ENCODE data around the gene DDX39B.

The DDX39B gene

DNA sequence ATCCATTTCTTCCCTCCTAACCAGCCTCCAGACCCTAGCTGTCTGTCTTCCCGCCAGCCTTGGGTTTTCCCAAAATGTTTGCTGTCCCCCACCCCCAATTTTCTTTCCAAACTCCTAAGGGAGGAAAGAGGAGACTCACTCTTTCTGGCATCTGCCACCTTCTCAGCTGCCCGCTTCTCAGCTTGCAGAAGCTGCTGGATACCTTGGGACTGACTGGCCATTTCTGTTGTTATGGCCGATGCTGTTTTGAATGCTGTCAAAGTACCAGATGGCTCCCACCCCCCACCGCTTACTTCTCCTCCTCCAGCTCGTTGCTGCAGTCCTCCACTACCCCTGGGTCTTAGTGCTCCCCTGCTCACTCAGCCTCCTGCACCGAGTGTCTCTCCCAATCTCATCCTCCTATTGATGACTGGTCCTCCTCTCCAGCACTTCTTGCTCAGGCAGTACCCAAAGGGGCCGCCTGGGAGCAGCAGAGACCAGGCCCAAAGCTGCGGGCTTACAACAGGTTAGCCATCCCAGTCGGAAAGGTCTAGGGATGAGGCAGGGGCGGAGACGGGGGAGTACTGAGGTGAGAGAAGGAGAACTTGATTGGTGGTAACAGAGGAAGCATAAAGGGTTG is 4.6 kb upstream of the DDX39B start, which contains the start of gene ATP6V1G2:
Gene ATP6V1G2, minus strand, starts transcription at position 270 of the 619 bp plus-strand sequence. Its CDS starts 49 bp downstream, at position 221.
- Mint-ChIP-seq H3K27me3 (no peaks in the 10 kb centered on the region), H3K27ac (peak within 1 kb of the TSS; percentile 89), H3K4me1 (peaks cover 62% of the 10 kb centered on the region), H3K4me3 (peak within 1 kb of the TSS; percentile 86), H3K36me3 (ENCODE audit: low read depth) (peaks cover 18% of the 10 kb centered on the region), H3K9me3 (no peaks in the 10 kb centered on the region)
- peak; percentile 93 for DNase-seq
- ATAC-seq = peak; percentile 77

- H3K9me3 Mint-ChIP-seq = no peaks in the 10 kb centered on the region
- peaks cover 61% of the 10 kb centered on the region for H3K4me1 Mint-ChIP-seq
- peak overlapping the region; percentile 10 for H3K27ac Mint-ChIP-seq
- peaks cover 23% of the 10 kb centered on the region for H3K36me3 Mint-ChIP-seq (ENCODE audit: low read depth)
- H3K4me3 Mint-ChIP-seq = no peak overlapping the region
- ATAC-seq = no peak
- no peak for DNase-seq
- no peaks in the 10 kb centered on the region for H3K27me3 Mint-ChIP-seq
Observed at GRCh38 chr6:31545291-31545690, 3.5 kb upstream of the DDX39B start.

DNA sequence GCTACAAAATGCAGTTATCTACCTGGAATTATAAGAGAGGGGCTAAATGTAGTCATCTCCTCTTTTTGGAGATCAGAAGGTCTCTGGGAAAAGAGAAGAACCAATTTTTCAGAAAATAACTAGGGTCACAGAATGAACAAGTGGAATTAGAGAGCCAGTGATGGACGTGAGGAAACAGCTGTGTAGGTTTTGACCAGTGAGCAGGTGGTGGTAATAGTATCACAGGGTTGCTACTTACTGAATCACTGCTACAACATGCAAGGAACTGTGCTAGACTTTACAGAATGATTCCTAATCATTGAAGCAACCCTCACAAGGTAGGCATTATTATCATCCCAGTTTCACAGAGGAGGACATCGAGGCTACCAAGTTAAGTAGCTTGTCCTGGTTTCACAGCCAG is 2.9 kb upstream of the DDX39B start:
- no peak for ATAC-seq
- peak overlapping the region; percentile 10 for H3K27ac Mint-ChIP-seq
- H3K9me3 Mint-ChIP-seq = no peaks in the 10 kb centered on the region
- peaks cover 63% of the 10 kb centered on the region for H3K4me1 Mint-ChIP-seq
- H3K27me3 Mint-ChIP-seq = no peaks in the 10 kb centered on the region
- no peak for DNase-seq
- H3K4me3 Mint-ChIP-seq = no peak overlapping the region
- peaks cover 27% of the 10 kb centered on the region for H3K36me3 Mint-ChIP-seq (ENCODE audit: low read depth)

DNA sequence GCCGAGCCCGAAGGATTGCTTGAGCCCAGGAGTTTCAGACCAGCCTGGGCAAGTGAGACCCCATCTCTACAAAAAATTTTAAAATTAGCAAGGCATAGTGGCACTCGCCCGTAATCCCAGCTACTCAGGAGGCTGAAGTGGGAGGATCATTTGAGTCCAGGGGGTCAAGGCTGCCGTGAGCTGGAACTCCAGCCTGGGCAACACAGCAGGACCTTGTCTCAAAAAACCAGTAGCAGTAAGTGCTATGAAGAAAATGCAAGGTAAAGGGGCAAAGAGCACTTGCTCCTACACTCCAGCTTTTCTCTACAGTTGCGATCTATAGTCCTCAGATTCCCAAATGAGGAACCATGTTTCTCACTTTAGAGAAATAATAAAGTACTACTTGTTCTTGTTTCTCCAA is 1.8 kb upstream of the DDX39B start:
- DNase-seq = no peak
- ATAC-seq = no peak
- H3K4me3 Mint-ChIP-seq = peak overlapping the region; percentile 81
- peaks cover 34% of the 10 kb centered on the region for H3K36me3 Mint-ChIP-seq (ENCODE audit: low read depth)
- H3K9me3 Mint-ChIP-seq = no peaks in the 10 kb centered on the region
- no peaks in the 10 kb centered on the region for H3K27me3 Mint-ChIP-seq
- H3K27ac Mint-ChIP-seq = no peak overlapping the region
- H3K4me1 Mint-ChIP-seq = peaks cover 63% of the 10 kb centered on the region

DNA sequence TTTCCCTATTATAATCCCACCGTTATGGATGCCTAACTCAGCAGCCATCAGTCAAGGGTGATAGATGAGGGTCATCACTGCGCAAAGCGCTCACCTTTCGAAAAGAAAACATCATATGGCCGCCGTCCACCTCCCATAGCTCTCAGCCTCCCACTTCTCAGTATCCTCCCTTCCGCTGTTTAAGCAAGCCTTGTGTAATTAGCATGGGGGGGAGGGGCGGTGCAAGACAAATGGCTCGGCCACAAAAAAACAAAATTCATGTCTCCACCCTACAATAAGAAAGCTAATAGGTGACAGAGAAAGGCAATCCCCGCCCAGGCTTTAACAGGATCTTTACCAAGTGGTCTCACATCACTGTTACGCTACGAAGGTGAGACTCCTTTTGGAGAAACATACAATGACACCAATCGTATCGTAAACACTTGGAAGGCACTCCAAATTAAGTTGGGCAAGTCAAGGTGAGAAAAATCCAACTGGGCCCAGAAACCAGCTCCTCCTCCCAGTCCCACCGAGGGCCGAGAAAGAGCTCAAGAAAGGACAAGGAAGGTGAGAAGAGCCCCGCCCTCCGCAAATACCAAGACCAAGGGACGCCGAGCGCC is 645 bp downstream of the DDX39B start:
- H3K4me3 Mint-ChIP-seq = peak overlapping the region; percentile 81
- peak overlapping the region; percentile 94 for H3K27ac Mint-ChIP-seq
- ATAC-seq (peak; percentile 7), DNase-seq (peak; percentile 61)
- H3K9me3 Mint-ChIP-seq = no peaks in the 10 kb centered on the region
- no peaks in the 10 kb centered on the region for H3K27me3 Mint-ChIP-seq
- H3K4me1 Mint-ChIP-seq = peaks cover 59% of the 10 kb centered on the region
- peaks cover 52% of the 10 kb centered on the region for H3K36me3 Mint-ChIP-seq (ENCODE audit: low read depth)

- no peaks in the 10 kb centered on the region for H3K27me3 Mint-ChIP-seq
- H3K4me3 Mint-ChIP-seq = peak overlapping the region; percentile 81
- no peak for DNase-seq
- peaks cover 59% of the 10 kb centered on the region for H3K4me1 Mint-ChIP-seq
- H3K36me3 Mint-ChIP-seq (ENCODE audit: low read depth) = peaks cover 57% of the 10 kb centered on the region
- no peak for ATAC-seq
- no peaks in the 10 kb centered on the region for H3K9me3 Mint-ChIP-seq
- H3K27ac Mint-ChIP-seq = peak overlapping the region; percentile 94
Observed at GRCh38 chr6:31540640-31541039, 1.2 kb downstream of the DDX39B start.

DNA sequence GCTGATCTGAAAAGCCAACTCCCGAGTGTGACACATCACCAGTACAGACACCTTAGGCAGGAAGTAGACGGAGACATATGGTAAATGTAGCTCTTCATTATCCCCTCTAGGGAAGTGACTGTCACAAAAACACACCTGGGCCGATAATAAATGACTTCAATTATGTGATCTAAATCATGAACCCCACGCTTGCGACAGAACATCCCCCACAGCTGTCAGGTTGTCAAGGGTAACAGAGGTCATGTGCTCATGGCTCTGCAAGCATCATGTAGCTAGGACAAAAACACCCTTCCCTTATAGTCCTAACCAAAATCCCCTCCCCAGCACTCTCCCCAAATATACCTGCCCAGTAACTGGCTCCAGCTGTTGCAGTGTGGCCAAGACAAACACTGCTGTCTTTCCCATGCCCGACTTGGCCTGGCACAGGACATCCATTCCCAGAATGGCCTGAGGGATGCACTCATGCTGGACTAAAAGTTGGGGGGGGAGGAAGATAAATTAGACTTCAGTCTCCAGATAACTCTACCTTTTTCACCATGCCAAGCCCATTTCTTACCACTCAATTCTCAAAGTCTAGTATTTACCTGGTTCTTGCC is 2.9 kb downstream of the DDX39B start:
- ATAC-seq = no peak
- DNase-seq = no peak
- Mint-ChIP-seq H3K36me3 (ENCODE audit: low read depth) (peaks cover 74% of the 10 kb centered on the region), H3K9me3 (no peaks in the 10 kb centered on the region), H3K4me3 (peak overlapping the region; percentile 81), H3K27me3 (no peaks in the 10 kb centered on the region), H3K4me1 (peaks cover 61% of the 10 kb centered on the region), H3K27ac (peak overlapping the region; percentile 94)

DNA sequence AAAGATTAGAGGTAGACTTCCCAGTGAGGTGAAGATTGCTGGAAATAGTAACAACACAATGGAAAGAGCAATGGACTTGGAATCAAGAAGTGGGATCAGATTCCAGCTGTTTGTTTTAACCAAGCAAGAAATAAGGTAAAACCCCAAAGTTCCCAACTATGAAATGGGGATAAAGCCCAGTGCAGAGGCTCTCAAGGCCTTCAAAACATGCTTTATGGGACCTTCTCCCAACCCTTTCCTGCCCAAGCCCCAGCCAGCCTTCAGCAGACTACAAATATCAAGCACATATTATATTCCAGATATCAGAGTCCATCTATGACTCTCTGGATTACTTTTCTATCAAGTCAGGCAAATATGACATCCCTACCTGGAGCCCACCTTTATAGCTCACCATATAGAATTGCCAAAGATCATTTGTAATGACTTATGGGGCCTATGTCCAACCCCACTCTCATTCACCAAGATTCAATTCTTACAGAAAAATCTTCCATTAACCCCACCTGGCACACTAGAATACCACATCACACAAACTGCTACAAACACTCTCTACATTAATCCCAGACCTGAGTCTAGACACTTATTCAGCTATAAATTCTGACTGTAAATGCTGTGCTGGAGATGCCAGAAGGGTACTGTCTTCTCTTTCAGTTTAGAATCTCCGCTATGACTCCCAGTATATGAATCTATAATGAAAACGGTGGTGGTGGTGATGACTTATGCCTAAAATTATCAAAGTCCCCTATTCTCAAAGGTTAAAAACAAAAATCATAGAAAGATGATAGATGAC is 6.1 kb downstream of the DDX39B start:
- no peaks in the 10 kb centered on the region for H3K27me3 Mint-ChIP-seq
- ATAC-seq = peak; percentile 11
- H3K27ac Mint-ChIP-seq = peak overlapping the region; percentile 53
- peaks cover 88% of the 10 kb centered on the region for H3K36me3 Mint-ChIP-seq (ENCODE audit: low read depth)
- no peak for DNase-seq
- peaks cover 54% of the 10 kb centered on the region for H3K4me1 Mint-ChIP-seq
- H3K9me3 Mint-ChIP-seq = no peaks in the 10 kb centered on the region
- peak overlapping the region; percentile 0 for H3K4me3 Mint-ChIP-seq

- DNase-seq = no peak
- Mint-ChIP-seq H3K9me3 (no peaks in the 10 kb centered on the region), H3K36me3 (ENCODE audit: low read depth) (peaks cover 88% of the 10 kb centered on the region), H3K27ac (no peak overlapping the region), H3K4me1 (peaks cover 46% of the 10 kb centered on the region), H3K27me3 (no peaks in the 10 kb centered on the region), H3K4me3 (no peak overlapping the region)
- ATAC-seq = no peak
Observed at GRCh38 chr6:31534521-31535040, 7.2 kb downstream of the DDX39B start.

GRCh38 chr6:31534011-31534410 is 7.8 kb downstream of the DDX39B start:
- ATAC-seq = no peak
- Mint-ChIP-seq H3K9me3 (no peaks in the 10 kb centered on the region), H3K27me3 (no peaks in the 10 kb centered on the region), H3K27ac (no peak overlapping the region), H3K4me3 (no peak overlapping the region), H3K4me1 (peaks cover 40% of the 10 kb centered on the region), H3K36me3 (ENCODE audit: low read depth) (peaks cover 84% of the 10 kb centered on the region)
- no peak for DNase-seq

DNA sequence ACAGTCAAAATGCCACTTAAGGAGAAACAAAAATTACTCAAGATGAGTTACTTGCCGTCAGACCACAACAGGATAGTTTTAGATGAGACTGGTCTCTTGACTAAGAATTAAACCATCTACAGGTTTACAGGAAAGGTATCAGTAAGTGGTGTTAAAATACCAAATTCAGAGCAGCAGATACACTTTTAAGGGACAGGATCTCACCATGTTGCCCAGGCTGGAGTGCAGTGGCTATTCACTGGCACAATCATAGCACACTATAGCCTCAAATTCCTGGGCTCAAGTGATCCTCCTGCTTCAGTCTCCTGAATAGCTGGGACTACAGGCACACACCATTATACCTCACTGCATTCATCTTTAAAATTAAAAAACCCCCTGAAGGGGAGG is 8.4 kb downstream of the DDX39B start:
- Mint-ChIP-seq H3K27me3 (no peaks in the 10 kb centered on the region), H3K4me1 (peaks cover 34% of the 10 kb centered on the region), H3K9me3 (no peaks in the 10 kb centered on the region), H3K27ac (peak overlapping the region; percentile 59), H3K36me3 (ENCODE audit: low read depth) (peaks cover 78% of the 10 kb centered on the region), H3K4me3 (no peak overlapping the region)
- ATAC-seq = no peak
- DNase-seq = no peak

- ATAC-seq = no peak
- peaks cover 74% of the 10 kb centered on the region for H3K36me3 Mint-ChIP-seq (ENCODE audit: low read depth)
- peak overlapping the region; percentile 59 for H3K27ac Mint-ChIP-seq
- H3K4me1 Mint-ChIP-seq = peaks cover 30% of the 10 kb centered on the region
- no peaks in the 10 kb centered on the region for H3K9me3 Mint-ChIP-seq
- no peak for DNase-seq
- H3K4me3 Mint-ChIP-seq = no peak overlapping the region
- H3K27me3 Mint-ChIP-seq = no peaks in the 10 kb centered on the region
Observed at GRCh38 chr6:31532644-31533454, 9.0 kb downstream of the DDX39B start.

GRCh38 chr6:31531771-31532643 is 9.8 kb downstream of the DDX39B start:
- DNase-seq = no peak
- Mint-ChIP-seq H3K27me3 (no peaks in the 10 kb centered on the region), H3K27ac (peak overlapping the region; percentile 29), H3K36me3 (ENCODE audit: low read depth) (peaks cover 69% of the 10 kb centered on the region), H3K9me3 (no peaks in the 10 kb centered on the region), H3K4me3 (no peak overlapping the region), H3K4me1 (peaks cover 25% of the 10 kb centered on the region)
- no peak for ATAC-seq

Measured in activated naive CD8-positive, alpha-beta T cell treated with anti-CD3 and anti-CD28 coated beads, Interleukin-2, amount 50 U/mL, for 24 hours (primary cell).